ENCODE measurements around the gene DLGAP3.

DNA sequence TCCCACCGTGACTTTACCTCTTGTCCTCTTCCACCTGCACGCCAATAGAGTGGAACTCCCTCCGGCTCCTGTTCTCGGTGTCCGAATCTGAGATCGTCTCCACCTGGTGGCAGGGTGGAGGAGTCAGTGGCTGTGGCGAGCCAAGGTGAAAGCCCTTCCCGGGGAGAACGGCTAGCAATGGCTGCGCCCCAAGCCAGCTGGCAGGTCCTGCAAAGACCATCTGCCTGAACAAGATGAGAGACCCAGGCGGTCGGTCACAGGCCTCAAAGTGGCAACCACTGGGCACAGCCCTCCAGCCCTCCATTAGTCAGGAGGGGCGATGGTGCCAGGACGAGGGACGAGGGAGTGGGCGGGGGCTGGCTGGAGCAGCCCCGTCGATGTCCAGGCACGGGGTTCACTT lies 44.5 kb downstream of the DLGAP3 start:
- TF ChIP-seq, protein P1, sequence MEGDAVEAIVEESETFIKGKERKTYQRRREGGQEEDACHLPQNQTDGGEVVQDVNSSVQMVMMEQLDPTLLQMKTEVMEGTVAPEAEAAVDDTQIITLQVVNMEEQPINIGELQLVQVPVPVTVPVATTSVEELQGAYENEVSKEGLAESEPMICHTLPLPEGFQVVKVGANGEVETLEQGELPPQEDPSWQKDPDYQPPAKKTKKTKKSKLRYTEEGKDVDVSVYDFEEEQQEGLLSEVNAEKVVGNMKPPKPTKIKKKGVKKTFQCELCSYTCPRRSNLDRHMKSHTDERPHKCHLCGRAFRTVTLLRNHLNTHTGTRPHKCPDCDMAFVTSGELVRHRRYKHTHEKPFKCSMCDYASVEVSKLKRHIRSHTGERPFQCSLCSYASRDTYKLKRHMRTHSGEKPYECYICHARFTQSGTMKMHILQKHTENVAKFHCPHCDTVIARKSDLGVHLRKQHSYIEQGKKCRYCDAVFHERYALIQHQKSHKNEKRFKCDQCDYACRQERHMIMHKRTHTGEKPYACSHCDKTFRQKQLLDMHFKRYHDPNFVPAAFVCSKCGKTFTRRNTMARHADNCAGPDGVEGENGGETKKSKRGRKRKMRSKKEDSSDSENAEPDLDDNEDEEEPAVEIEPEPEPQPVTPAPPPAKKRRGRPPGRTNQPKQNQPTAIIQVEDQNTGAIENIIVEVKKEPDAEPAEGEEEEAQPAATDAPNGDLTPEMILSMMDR (IDR thresholded peaks at IDR 0.05) = no peak
- no peak for TF ChIP-seq POLR2AphosphoS5 (IDR thresholded peaks at IDR 0.05)

All from suprapubic skin (tissue), 3 donors.